NOMO-1 treated with DMSO at 0.1 percent for 48 hours (cell line): ENCODE data around the gene LSM12.
A peak's percentile ranks its signal among the peaks of the same experiment; 100 is the strongest.
"Not testable (repeated sequence)": the region's sequence is repeated elsewhere in the genome, so short reads cannot be mapped to it uniquely, and the experiment has no call there.

Experiments used
- DNase-seq: peaks from one replicate; lab custom pipeline; 2025; ENCODE audit not compliant: unreplicated experiment; lab: John Stamatoyannopoulos, UW

LSM12 gene

GRCh38 chr17:44066204-44066930 lies at the start of gene LSM12:
TSS of gene LSM12 (minus strand) at chr17:44066671. CDS start at chr17:44066587, 84 bp downstream.
- peak; percentile 90 for DNase-seq

- no peak for DNase-seq
These were observed 49.3 kb upstream of the LSM12 start for GRCh38 chr17:44115585-44116415.

- no peak for DNase-seq
These were observed 47.7 kb upstream of the LSM12 start for GRCh38 chr17:44113868-44114840.

GRCh38 chr17:44113382-44113781 lies 46.9 kb upstream of the LSM12 start:
- no peak for DNase-seq

- DNase-seq = no peak
These were observed 46.1 kb upstream of the LSM12 start for GRCh38 chr17:44112284-44113280.

GRCh38 chr17:44111777-44112176 lies 45.3 kb upstream of the LSM12 start:
- no peak for DNase-seq

- peak; percentile 91 for DNase-seq
These were observed 44.6 kb upstream of the LSM12 start for GRCh38 chr17:44110823-44111633.

GRCh38 chr17:44110011-44110686 lies 43.7 kb upstream of the LSM12 start:
- DNase-seq = peak; percentile 18

GRCh38 chr17:44109312-44109630 lies 42.8 kb upstream of the LSM12 start:
- DNase-seq = no peak

GRCh38 chr17:44108440-44109311 lies 42.2 kb upstream of the LSM12 start:
- no peak for DNase-seq

GRCh38 chr17:44106801-44107200 lies 40.3 kb upstream of the LSM12 start:
- DNase-seq = no peak

GRCh38 chr17:44105941-44106340 lies 39.5 kb upstream of the LSM12 start:
- no peak for DNase-seq

GRCh38 chr17:44105483-44105882 lies 39.0 kb upstream of the LSM12 start:
- no peak for DNase-seq

GRCh38 chr17:44102849-44103622 lies 36.6 kb upstream of the LSM12 start:
- no peak for DNase-seq

- DNase-seq = not testable (repeated sequence)
These were observed 35.4 kb upstream of the LSM12 start for GRCh38 chr17:44101858-44102257.

GRCh38 chr17:44097110-44097958 lies 30.9 kb upstream of the LSM12 start:
- no peak for DNase-seq
